Mesenchymal stem cell (in vitro differentiated cells and primary cell): ENCODE results near the gene CPNE1. TPM values are rescaled to one million over a fixed set of nuclear protein-coding genes. Genes with fewer than 3 reads are reported as not detected.

ENCODE experiments used
- DNase-seq: peaks from one replicate; pipeline ENCODE4 v3.0.0-alpha.2; 2013
- H2AFZ ChIP-seq: one replicate; pipeline ENCODE4 v1.6.1; 2013; ENCODE audit warnings: low read depth, mild to moderate bottlenecking, control low read depth, inconsistent platforms, low read length, moderate library complexity
- H2AK5ac ChIP-seq: 2 replicates; pipeline ENCODE4 v1.6.1; 2013; ENCODE audit warnings: low read length, moderate library complexity, mild to moderate bottlenecking, inconsistent platforms; ENCODE audit not compliant: severe bottlenecking
- H2BK120ac ChIP-seq: one replicate; pipeline ENCODE4 v1.6.1; 2013; ENCODE audit warnings: low read depth, mild to moderate bottlenecking, inconsistent platforms, low read length, moderate library complexity
- H2BK12ac ChIP-seq, 2 experiments: one replicate each; pipeline ENCODE4 v1.6.1; 2013; ENCODE audit warnings: inconsistent platforms in 2 of 2, low read length in 2 of 2, mild to moderate bottlenecking in 2 of 2, moderate library complexity in 2 of 2, control low read depth in 1 of 2
- H2BK15ac ChIP-seq: one replicate; pipeline ENCODE4 v1.6.1; 2013; ENCODE audit warnings: mild to moderate bottlenecking, low read depth, inconsistent platforms; ENCODE audit not compliant: poor library complexity, severe bottlenecking
- H2BK5ac ChIP-seq: 2 replicates; pipeline ENCODE4 v1.6.1; 2013; ENCODE audit warnings: low read depth, mild to moderate bottlenecking, low read length, control low read depth, inconsistent platforms; ENCODE audit not compliant: poor library complexity, severe bottlenecking
- H3K14ac ChIP-seq, 2 experiments: one replicate each; pipeline ENCODE4 v1.6.1; 2013; ENCODE audit warnings: inconsistent platforms in 2 of 2, low read length in 2 of 2, control low read depth in 1 of 2, mild to moderate bottlenecking in 1 of 2, moderate library complexity in 1 of 2
- H3K18ac ChIP-seq, 2 experiments: one replicate each; pipeline ENCODE4 v1.6.1; 2013; ENCODE audit warnings: inconsistent platforms in 2 of 2, low read length in 2 of 2, control low read depth in 1 of 2, low read depth in 1 of 2, mild to moderate bottlenecking in 1 of 2
- H3K23ac ChIP-seq, 2 experiments: one replicate each; pipeline ENCODE4 v1.6.1; 2013; ENCODE audit warnings: inconsistent platforms in 2 of 2, low read length in 2 of 2, mild to moderate bottlenecking in 2 of 2, moderate library complexity in 2 of 2, control low read depth in 1 of 2
- H3K27ac ChIP-seq: 2 replicates; pipeline ENCODE4 v1.5.1; 2013; ENCODE audit warnings: mild to moderate bottlenecking, moderate library complexity, low read length, control low read depth, inconsistent platforms; ENCODE audit not compliant: poor library complexity, severe bottlenecking
- H3K27me3 ChIP-seq, 2 experiments: 2 replicates each; pipeline versions ENCODE4 v1.6.1 to v1.7.0; 2013; ENCODE audit warnings: low read length in 2 of 2, mild to moderate bottlenecking in 2 of 2, moderate library complexity in 2 of 2, control low read depth in 1 of 2, inconsistent platforms in 1 of 2; ENCODE audit not compliant: control insufficient read depth in 1 of 2, insufficient read depth in 1 of 2
- H3K36me3 ChIP-seq, 2 experiments: 2 replicates each; pipeline versions ENCODE4 v1.6.1 to v1.7.0; 2013; ENCODE audit warnings: low read length in 2 of 2, control low read depth in 1 of 2, inconsistent platforms in 1 of 2, low read depth in 1 of 2, mild to moderate bottlenecking in 1 of 2; ENCODE audit not compliant: insufficient read depth in 2 of 2, control insufficient read depth in 1 of 2
- H3K4ac ChIP-seq, 2 experiments: one replicate each; pipeline ENCODE4 v1.6.1; 2013; ENCODE audit warnings: inconsistent platforms in 2 of 2, low read length in 2 of 2, mild to moderate bottlenecking in 2 of 2, moderate library complexity in 2 of 2, control low read depth in 1 of 2, low read depth in 1 of 2
- H3K4me1 ChIP-seq: 2 replicates; pipeline ENCODE4 v1.6.1; 2013; ENCODE audit warnings: low read depth, low read length, control low read depth; ENCODE audit not compliant: control insufficient read depth, insufficient read depth
- H3K4me2 ChIP-seq: 2 replicates; pipeline ENCODE4 v1.6.1; 2013; ENCODE audit warnings: low read length, mild to moderate bottlenecking, inconsistent platforms; ENCODE audit not compliant: poor library complexity, severe bottlenecking
- H3K4me3 ChIP-seq, 2 experiments: 2 replicates each; pipeline versions ENCODE4 v1.5.1 to v1.7.0; 2013; ENCODE audit warnings: low read length in 2 of 2, mild to moderate bottlenecking in 2 of 2, control low read depth in 1 of 2, low read depth in 1 of 2; ENCODE audit not compliant: insufficient read depth in 1 of 2
- H3K79me1 ChIP-seq: replicated peaks from 2 replicates; pipeline ENCODE4 v1.6.1; 2013; ENCODE audit warnings: mild to moderate bottlenecking, control low read depth, low read length, inconsistent platforms; ENCODE audit not compliant: poor library complexity, severe bottlenecking
- H3K9ac ChIP-seq: 2 replicates; pipeline ENCODE4 v1.7.0; 2013; ENCODE audit warnings: mild to moderate bottlenecking, low read length, moderate library complexity
- H3K9me3 ChIP-seq: 2 replicates; pipeline ENCODE4 v1.7.0; 2013; ENCODE audit warnings: mild to moderate bottlenecking, low read length; ENCODE audit not compliant: control insufficient read depth
- H4K8ac ChIP-seq: one replicate; pipeline ENCODE4 v1.6.1; 2013; ENCODE audit warnings: inconsistent platforms, mild to moderate bottlenecking, low read length, moderate library complexity
- H4K91ac ChIP-seq: one replicate; pipeline ENCODE4 v1.6.1; 2013; ENCODE audit warnings: mild to moderate bottlenecking, low read length, inconsistent platforms
- WGBS: methylation state at CpG from one replicate; pipeline ENCODE4 v1.1.7; 2013; ENCODE audit warnings: mixed read lengths; 5-methylcytosine and 5-hydroxymethylcytosine counted together
- small RNA-seq: library from polyadenylated mRNA; stranded (forward); fragments of <200 nt; extraction: miRNeasy Mini kit (QIAGEN cat#:217004); gene quantifications from one replicate; pipeline ENCODE3, GENCODE V24; 2013; ENCODE audit warnings: low read depth

CPNE1 gene

DNA sequence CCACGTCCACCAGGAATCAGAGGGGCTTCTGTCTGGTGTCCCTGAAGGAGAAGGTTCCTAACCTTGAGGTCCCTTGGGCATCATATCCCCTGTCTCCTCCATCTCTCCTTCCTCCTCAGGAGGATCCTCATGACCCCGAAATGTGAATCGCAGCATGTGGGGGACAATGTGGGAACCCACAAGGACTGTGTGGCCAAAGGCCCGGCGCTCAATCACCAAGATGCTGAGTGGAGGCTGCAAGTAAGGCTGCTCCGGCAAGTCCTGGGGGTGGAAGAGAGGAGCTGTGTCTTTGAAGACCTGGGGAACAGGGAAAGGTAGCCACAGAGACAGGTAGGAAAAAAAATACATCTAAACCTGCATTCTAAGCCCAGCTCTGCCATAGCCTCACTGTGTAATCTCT, 85.5 kb downstream of the CPNE1 start:
- Histone ChIP-seq H3K14ac (no peak overlapping the region), H3K18ac (no peak overlapping the region), H2BK5ac (no peak overlapping the region), H4K8ac (no peak overlapping the region), H3K36me3 (no peaks in the 10 kb centered on the region), H3K27ac (no peak overlapping the region), H3K4ac (no peak overlapping the region), H3K23ac (no peak overlapping the region), H4K91ac (no peak overlapping the region), H3K9ac (no peak overlapping the region), H2BK15ac (no peak overlapping the region), H3K4me3 (no peak overlapping the region), H2BK120ac (no peak overlapping the region), H3K27me3 (peaks cover 0 to 17% of the 10 kb centered on the region in 2 experiments), H2AK5ac (no peak overlapping the region), H3K79me1 (no peaks in the 10 kb centered on the region), H3K4me2 (no peak overlapping the region), H2BK12ac (no peak overlapping the region), H3K4me1 (no peaks in the 10 kb centered on the region), H3K9me3 (no peaks in the 10 kb centered on the region), H2AFZ (no peak overlapping the region)
- no peak for DNase-seq
- 97% methylated on average over 5 of the region's 6 CpGs for WGBS

DNA sequence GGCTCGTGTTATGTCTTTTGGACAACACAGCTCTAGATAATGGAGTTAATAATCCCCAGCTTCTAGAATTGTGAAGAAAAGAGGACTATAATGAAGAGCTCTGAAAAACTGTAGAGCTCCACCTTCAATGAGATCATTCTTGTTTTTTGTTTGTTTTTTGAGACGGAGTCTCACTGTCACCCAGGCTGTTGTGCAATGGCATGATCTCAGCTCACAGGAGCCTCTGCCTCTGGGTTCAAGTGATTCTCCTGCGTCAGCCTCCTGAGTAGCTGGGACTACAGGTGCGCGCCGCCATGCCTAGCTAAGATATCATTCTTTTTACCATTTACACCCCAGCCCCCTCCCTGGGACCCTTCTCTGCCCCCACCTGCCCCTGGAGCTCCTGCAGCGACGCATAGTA, 86.2 kb downstream of the CPNE1 start:
- H3K9me3 ChIP-seq: no peaks in the 10 kb centered on the region
- no peak overlapping the region for H3K14ac ChIP-seq
- no peak overlapping the region for H3K18ac ChIP-seq
- H3K4ac ChIP-seq: no peak overlapping the region
- no peak overlapping the region for H3K9ac ChIP-seq
- H3K23ac ChIP-seq: no peak overlapping the region
- H2BK5ac ChIP-seq: no peak overlapping the region
- no peak overlapping the region for H2AK5ac ChIP-seq
- no peaks in the 10 kb centered on the region for H3K4me1 ChIP-seq
- no peaks in the 10 kb centered on the region for H3K79me1 ChIP-seq
- no peak overlapping the region for H4K8ac ChIP-seq
- H3K4me3 ChIP-seq: no peak overlapping the region
- no peak overlapping the region for H4K91ac ChIP-seq
- no peak overlapping the region for H2BK15ac ChIP-seq
- H3K36me3 ChIP-seq: no peaks in the 10 kb centered on the region
- H2BK120ac ChIP-seq: no peak overlapping the region
- H2AFZ ChIP-seq: no peak overlapping the region
- WGBS: 92% methylated on average over 8 of the region's 8 CpGs
- H3K27me3 ChIP-seq: peaks cover 0 to 17% of the 10 kb centered on the region in 2 experiments
- no peak for DNase-seq
- H2BK12ac ChIP-seq: no peak overlapping the region
- H3K4me2 ChIP-seq: no peak overlapping the region
- no peak overlapping the region for H3K27ac ChIP-seq

- DNase-seq: no peak
- Histone ChIP-seq H2BK12ac (no peak overlapping the region), H3K18ac (no peak overlapping the region), H3K4me3 (no peak overlapping the region), H3K4me2 (no peak overlapping the region), H2AK5ac (no peak overlapping the region), H3K9ac (no peak overlapping the region), H4K8ac (no peak overlapping the region), H3K27ac (no peak overlapping the region), H2BK15ac (no peak overlapping the region), H3K9me3 (peaks cover 5% of the 10 kb centered on the region), H3K4ac (no peak overlapping the region), H3K4me1 (no peaks in the 10 kb centered on the region), H3K27me3 (peaks cover 0 to 17% of the 10 kb centered on the region in 2 experiments), H3K36me3 (no peaks in the 10 kb centered on the region), H2BK120ac (no peak overlapping the region), H3K14ac (no peak overlapping the region), H3K23ac (no peak overlapping the region), H2AFZ (no peak overlapping the region), H4K91ac (no peak overlapping the region), H2BK5ac (no peak overlapping the region), H3K79me1 (no peaks in the 10 kb centered on the region)
- 68% methylated on average over 2 of the region's 3 CpGs for WGBS
Observed at GRCh38 chr20:35576816-35577215, 87.9 kb downstream of the CPNE1 start.

Small RNAs within 50 kb of the gene (small RNA-seq; reads per million reads assigned to genes)
- gene RNU6-759P (not detected), gene RPL37P1 (not detected)
